ENCODE results near the gene PRPF38A.

Gene PRPF38A

DNA sequence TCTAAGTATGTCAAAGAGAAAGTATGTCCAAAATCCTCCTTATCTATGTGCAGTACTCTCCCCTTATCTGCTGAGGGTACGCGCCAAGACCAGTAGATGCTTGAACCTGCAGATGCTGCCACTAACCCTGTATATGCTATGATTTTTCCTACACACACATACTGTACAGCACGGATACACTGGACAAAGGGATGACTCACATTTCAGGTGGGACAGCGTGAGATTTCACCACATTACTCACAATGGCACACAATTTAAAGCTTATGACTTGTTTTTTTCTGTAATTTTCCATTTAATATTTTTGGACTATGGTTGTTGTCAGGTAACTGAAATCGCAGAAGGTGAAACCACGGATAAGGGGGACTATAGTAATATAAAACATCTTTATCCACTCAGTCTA lies 4.3 kb upstream of the PRPF38A start:
- no peak for DNase-seq

DNA sequence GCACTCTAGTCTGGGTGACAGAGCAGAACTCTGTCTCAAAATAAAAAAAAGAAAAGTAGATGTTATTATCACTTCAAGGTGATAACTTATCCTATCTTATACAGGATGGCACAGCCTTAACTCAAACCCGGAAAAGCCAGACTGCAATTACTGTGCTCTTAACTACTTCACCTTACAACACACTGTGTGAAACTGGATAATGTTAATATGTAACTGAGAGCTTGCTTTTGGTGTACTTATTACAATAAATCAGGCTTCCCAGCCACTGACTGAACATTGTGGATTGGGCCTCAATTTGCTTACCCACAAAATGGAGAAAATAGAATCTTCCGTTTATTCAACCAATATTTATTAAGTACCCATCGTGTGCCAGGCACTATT lies 1.6 kb upstream of the PRPF38A start:
- DNase-seq: no peak

DNA sequence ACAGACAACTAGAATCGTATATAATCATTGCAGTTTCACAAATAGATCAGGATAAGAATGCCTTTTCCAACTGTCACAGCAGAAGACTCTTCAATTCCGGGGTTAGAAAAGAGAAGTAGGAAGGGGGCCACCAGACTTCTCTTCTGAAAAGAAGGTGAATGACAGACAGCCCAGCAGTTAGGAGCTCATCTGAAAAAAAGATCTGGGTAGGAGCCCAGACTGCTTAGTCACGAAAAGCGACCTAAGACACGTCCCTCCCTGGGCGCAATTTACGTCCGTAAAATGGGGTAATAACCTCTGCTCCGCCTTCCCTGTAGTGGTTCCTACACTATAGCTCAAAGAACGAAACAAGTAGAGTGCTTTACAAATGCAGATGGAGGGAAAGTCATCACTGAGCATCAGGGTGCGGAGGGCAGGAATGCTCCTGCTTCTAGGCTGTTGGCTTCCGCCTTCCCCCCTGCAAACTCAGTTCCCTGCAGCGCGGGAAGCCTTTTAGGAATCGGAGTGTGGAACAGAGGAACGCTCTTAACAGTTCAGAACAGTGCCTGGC lies 761 bp upstream of the PRPF38A start:
- peak; percentile 71 for DNase-seq

DNA sequence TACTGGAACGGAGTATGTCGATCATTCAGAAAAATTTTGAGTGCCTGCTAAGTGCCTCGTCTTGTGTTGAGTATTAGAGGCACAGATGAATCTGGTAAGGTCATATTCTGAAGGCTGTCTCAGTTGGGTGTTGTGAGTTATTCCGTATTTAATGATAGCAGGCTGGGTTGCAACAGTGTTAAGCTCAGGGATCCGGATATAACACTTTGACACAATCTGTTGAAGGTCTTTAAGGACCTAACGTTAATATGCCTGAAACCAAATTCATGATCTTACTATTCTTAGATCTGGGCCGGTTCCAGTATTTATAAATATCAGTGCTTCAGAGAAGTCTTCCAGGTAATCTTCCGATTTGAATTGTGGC lies 555 bp downstream of the PRPF38A start:
- DNase-seq: no peak

DNA sequence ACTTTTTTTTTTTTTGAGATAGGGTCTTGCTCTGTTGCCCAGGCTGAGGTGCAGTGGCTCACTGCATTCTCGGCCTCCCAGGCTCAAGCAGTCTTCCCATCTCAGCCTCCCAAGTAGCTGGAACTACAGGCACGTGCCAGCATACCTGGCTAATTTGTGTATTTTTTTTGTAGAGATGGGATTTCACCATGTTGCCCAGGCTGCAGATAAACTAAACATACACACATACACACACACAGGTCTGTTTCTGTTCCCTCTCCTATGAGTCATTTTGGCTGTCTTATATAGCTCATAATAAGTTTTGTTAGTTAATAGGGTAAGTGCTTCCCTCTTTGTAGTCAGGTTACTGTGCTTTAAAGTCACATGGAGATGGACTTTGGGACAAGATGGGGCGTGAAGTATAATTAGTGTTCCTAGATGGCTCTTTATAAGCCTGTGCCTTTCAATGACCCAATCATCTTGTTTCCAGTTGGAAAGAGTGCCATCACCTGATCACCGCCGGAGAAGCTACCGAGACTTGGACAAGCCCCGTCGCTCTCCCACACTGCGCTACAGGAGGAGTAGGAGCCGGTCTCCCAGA lies 9.1 kb downstream of the PRPF38A start:
- DNase-seq: no peak

DNA sequence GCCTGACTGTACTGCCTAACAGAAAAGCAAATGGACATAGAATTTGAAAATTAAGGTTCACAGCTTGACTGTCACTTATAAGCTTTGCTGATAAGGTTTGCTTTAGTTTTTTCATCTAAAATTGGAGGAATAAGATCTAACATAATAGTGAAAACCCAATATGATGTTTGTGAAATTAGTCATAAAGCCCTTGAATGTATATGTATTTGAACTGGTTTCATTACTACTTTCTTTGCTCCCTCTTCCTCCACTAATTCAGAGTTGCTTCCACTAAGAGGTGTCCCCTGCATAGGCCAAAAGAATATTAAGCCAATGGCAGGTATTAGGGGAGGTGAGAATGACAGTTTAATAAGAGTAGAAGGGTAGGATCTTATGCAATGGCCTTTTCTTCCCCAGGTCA lies 10.5 kb downstream of the PRPF38A start:
- no peak for DNase-seq

DNA sequence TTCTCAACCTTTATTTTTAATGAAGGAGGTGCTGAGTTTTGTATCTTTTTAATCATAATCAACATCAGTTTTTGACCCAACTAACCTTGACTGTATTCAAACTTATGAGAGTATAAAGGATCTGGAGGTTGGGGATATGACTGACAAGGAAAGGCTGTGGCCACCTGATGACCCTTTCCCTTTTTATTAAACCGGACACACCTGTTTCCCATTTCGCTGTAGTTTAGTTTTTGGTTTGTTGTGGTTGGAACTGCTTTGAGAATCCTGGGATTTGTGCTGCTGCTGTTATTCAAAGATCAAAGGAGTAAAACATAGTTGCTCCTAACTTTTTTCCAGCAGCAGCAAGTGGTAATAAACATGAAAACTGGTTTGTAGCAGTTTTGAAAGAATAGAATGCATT lies 12.4 kb downstream of the PRPF38A start:
- DNase-seq: no peak

DNA sequence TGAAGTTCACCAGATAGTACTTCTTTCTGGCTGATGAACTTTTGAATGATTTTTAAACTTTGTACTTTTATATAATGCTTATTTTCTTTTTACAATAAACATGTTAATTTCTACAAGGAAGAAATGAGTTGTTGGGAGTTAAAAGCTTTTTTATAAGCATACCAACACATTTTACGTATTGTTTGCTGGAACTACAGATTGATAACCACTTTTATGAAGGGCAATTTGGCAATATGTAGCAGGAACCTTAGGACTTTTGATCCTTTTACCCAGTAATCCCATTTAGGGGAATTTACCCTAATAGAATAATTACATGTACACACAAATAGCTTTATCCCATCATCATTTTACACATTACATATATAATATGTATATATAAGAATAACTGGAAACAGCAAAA lies 16.3 kb downstream of the PRPF38A start:
- peak; percentile 37 for DNase-seq

DNA sequence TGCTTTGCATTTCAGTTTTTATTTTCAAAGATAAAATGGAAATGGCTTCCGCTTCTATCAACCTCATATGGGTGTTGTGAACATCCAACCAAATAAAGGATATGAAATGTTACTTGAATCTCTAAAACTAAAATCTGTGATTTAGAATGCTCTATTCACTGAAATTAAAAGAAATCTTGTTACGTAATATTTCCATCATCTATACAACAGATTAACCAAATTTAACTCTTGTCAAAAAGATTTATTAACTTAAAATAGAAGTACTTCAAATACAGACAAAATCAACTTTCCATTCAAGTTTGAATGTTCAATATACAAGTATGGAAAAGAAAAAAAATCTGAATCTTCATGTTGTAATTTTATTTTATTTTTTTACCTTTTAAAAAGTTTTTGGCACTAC lies 18.7 kb downstream of the PRPF38A start:
- no peak for DNase-seq

DNA sequence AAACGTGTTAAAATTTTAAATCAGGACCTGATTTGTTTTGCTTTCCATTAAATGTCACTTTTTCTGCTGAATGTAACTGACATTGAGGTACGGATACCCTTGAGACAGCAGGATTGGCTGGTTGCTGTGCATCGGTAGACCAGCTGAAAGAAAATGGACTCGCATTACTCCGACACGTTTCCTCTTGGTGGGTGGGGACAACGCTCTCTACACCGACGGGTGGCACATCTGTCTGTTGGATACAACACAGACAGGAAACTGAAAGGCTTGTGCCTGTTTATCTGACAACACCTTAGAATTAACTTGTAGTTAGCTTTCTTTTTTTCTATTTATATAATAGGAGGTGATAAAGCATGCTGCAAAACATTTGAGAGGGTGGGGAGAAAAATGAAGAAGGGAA lies 19.4 kb downstream of the PRPF38A start:
- DNase-seq: no peak

DNA sequence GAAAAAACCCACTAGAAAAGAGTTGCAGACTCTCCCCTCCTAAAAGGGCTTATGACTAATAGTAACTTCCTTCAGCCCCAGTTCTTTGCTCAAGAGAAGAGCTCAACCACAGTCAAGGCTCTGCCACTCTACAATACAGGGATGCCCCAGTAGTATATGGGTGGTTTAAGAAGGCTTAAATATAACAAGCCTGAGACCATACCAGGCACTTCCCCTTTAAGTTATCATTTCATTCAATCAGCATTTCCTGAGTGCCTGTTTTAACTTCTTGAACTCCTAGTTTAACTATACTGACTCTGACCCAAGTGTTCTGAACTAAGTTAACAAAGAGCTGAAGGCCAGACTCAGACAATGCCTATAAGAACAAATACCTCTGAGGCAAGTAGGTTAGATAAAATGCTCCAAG lies 19.8 kb downstream of the PRPF38A start:
- DNase-seq: no peak

DNA sequence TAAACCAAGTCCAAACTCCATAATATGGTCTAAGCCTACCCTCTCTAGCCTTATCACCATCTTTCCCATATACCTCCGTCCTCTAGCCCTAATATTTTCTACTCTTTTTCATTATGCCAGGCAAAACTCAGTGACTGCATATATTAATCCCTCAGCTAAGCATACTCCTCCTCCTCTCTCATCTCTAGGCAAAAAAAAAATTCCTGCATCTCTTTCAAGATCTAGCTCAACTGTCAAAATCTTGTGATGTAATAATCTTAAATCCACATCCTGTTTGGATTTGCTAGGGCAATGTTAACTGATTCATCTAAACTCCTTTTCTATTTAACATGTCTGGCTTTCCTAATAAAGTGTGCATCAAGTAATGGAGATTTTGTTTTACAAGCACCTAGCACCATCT lies 20.4 kb downstream of the PRPF38A start:
- no peak for DNase-seq

DNA sequence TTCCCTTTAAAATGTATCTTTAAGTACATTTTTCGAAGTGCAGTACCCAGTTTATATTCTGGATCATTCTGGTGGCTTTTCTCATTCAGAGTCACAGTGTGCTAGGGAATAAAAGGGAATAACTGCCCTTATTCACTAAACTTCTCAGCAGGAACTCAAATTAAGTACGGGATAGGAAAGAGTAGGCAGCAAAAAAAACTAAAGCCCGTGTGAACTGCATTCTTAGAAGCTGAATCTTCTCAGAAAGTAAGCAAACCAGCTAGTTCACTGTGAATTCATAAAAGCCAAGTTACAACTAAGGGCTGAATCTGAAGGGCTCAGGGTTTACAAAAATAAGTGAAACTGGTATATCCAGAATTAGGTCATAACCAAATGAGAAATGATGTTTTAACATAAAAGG lies 22.0 kb downstream of the PRPF38A start:
- DNase-seq: no peak

DNA sequence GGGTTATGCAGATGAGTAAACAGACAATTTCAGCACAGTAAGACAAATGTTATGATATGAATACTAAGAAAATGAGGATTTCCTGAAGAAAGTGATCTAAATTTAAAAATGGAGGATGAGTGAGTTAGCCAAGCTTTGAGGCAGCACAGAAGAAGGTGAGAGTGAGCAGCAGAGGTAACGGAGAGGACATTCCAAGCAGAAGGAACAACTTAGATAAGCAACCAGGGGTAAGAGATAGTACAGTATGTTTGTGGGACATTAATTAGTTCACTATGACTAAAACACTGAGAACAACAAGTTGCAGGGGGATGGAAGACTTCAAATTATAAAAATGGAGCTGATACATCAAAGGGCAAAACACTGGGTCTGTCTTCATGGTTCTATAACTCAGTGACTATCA lies 22.8 kb downstream of the PRPF38A start:
- no peak for DNase-seq

DNA sequence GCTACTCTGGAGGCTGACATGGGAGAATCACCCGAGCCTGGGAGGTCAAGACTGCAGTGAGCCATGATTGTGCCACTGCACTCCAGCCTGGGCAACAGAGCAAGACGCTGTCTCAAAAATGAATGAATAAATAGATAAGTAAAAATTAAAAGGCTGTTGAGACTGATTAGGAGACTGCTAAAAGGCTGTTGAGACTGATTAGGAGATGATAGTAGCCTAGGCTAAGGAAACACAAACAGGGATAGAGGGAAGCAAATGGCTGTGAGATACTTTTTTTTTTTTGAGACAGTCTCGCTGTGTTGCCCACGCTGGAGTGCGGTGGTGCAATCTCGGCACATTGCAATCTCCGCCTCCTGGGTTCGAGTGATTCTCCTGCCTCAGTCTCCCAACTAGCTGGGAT lies 28.4 kb downstream of the PRPF38A start:
- no peak for DNase-seq

DNA sequence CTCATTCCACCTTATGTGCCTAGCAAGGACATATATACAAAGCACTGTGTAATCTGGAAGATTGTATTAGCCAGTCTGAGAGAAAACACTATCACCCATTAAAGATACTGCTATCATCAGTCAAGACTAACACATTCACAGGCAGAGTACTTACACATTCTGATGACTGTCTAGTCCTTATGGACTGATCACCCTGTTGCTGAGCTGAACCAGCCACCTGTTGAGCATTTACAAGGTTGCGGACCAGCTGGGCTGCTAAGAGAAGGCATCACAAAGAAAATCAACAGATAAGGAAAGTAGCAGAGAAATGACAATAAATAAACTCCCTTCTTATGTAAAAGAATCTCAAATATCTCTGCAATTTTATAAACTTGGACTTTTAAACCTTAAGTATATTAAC lies 30.8 kb downstream of the PRPF38A start:
- peak; percentile 26 for DNase-seq

DNA sequence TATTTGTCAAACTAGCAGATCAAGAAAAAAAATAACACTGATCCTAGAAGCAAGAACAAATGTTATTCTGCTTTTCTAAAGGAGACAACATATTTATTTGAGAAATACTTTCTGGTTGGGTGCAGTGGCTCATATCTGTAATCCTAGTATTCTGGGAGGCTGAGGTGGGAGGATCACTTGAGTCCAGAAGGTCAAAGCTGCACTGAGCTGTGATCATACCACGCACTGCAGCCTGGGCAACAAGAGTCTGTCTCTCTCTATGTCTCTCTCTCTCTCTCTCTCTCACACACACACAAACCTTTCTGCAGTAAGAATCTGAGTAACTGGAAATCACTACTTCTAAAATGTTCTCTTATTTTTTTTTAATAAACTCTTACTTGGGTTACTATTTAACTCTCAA lies 31.2 kb downstream of the PRPF38A start:
- no peak for DNase-seq

DNA sequence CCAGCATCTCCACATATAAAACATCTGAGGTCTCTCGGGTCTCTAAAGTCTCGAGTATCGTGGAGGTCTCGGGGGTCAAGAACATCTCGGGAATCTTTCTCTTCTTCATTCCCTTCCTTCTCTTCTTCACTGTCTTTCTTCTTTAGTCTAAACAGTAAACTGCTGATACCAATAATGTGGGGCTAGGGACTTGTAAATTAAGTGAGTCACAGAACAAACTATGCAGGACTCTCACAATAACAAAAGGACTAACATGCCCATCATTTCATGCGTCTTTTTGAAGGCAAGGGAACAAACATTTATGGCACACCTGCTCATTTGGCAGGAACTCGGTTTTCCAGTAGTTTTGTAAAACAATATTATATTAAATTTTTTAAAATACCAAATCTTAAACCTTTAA lies 32.4 kb downstream of the PRPF38A start:
- no peak for DNase-seq

DNA sequence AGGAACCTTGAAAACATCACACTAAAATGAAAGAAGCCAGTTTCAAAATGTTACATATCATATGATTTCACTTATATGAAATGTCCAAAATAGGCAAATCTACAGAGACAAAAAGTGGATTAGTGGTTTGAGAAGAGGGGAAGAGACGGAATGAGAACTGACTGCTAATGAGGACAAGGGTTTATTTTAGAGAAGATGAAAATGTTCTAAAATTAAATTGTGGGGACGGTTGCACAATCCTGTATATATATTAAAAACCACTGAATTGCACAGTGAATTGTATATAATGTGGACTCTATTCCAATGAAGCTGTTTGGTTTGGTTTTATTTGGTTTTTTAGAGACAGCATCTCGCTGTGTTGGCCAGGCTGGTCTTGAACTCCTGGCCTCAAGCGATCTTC lies 35.6 kb downstream of the PRPF38A start:
- no peak for DNase-seq

DNA sequence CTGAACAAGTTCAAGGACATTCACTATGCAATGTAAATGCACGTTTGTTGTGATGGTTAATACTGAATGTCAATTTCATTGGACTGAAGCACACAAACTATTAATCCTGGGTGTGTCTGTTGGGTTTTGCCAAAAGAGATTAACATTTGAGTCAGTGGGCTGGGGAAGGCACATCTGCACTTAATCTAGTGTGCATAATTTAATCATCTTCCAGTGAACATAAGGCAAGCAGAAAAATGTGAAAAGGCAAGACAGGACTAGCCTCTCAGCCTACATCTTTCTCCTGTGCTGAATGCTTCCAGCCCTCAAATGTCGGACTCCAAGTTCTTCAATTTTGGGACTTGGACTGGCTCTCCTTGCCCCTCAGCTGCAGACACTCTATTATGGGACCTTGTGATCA lies 40.1 kb downstream of the PRPF38A start:
- DNase-seq: peak; percentile 79

DNA sequence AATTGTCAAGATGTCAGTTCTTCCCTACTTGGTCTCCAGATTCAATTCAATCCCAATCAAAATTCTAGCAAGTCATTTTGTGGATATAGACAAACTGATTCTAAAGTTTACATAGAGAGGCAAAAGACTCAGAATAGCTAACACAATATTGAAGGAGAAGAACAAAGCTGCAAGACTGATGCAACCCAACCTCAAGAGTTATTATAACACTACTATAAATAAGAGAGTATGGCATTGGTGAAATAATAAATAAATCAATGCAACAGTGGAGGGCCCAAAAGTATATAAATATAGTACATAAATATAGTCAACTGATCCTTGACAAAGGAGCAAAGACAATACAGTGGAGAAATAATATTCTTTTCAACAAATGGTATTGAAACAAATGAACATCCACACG lies 49.7 kb downstream of the PRPF38A start:
- no peak for DNase-seq

DNA sequence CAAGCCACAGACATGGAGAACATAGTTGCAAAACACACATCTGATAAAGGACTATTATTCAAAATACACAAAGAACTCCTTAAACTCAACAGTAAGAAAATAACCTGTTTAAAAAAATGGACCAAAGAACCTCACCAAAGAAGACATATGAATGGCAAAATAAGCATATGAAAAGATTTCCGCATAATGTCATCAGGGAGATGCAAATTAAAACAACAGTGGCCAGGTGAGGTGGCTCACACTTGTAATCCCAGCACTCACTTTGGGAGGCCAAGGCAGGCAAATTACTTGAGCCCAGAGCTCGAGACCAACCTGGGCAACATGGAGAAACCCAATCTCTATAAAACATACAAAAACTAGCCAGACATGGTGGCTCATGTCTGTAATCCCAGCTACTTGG lies 50.4 kb downstream of the PRPF38A start:
- no peak for DNase-seq

DNA sequence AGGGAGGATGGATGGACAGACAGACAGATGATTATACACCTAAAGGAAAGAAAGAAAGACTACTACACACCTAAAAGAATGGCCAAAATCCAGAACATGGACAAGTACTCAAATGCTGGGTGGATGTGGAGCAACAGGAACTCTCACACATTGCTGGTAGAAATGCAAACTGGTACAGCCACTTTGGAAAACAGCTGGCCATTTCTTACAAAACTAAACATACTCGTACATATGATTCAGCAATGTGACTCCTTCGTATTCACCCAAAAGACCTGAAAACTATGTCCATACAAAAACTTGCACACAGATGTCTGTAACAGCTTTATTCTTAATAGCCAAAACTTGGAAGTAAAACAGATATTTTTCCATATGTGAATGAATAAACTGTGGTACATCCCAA lies 51.3 kb downstream of the PRPF38A start:
- DNase-seq: no peak

DNA sequence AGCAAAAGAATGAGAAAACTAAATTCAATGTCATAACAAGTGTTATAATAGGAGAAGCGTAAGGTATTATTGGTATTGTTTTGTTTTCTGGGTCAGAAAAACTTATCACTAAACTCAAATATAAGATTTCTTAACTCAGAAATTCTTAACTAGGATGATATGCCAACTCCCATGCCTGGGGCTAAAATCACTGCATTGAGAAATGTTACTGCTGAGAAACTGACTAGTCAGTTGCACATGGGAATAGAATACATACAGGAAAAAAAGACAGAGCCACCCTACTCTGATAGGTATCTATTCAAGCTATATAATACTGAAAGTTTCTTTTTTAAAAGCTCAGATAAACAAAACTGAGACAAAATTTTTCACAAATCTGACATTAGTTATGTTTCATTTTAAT lies 56.3 kb downstream of the PRPF38A start:
- DNase-seq: no peak

DNA sequence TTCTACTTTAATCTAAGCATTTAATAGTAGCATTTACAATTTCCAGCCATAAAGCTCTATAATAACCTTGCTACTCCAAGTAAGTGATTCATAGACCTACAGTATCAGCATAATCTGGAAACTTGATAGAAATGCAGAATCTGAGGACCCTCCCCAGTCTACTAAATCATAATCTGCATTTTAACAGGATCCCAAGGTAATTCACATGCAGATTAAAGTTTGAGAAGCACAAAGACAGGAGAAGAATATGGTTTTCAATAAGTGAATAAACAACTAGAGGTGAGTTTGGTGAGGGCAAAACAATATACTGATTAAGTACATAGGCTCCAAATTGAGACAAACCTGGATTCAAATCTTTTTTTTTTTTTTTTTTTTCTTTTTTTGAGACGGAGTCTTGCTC lies 57.4 kb downstream of the PRPF38A start:
- no peak for DNase-seq

DNA sequence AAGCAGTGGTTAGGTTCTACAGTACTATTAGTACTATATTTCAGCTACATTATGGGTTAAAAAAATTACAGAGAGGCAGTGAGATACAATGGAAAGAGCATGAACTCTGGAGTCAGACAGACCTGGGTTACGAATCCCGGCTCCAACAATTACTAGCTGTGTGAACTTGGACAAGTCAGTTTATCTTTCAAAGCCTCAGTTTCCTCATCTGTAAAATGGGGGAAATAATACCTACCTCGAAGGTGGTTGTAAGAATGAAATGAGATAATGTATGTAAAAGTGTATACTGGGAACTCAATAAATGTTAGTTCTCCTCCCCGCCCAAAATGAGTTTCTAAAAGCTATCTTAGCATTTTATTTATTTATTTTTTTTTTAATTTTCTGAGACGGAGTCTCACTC lies 59.5 kb downstream of the PRPF38A start:
- DNase-seq: no peak
